ENCODE data around the gene CKM.
"Not testable (repeated sequence)": the region's sequence is repeated elsewhere in the genome, so short reads cannot be mapped to it uniquely, and the experiment has no call there.

Gene CKM

GRCh38 chr19:45315304-45315703, 7.4 kb downstream of the CKM start:
- DNase-seq = no peak

- DNase-seq = no peak
Measured at GRCh38 chr19:45314708-45315245, 7.9 kb downstream of the CKM start.

DNA sequence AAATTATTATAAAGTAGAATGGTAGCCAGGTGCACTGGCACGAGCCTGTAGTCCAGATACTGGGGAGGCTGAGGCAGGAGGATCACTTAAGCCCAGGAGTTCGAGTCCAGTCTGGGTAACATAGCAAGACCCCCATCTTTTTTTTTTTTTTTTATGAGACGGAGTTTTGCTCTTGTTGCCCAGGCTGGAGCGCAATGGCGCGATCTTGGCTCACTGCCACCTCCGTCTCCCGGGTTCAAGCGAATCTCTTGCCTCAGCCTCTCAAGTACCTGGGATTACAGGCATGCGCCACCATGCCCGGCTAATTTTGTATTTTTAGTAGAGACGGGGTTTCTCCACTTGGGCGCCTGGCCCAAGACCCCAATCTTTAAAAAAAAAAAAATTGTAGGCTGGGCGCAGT, 10.4 kb downstream of the CKM start:
- not testable (repeated sequence) for DNase-seq

GRCh38 chr19:45311621-45312020, 11.1 kb downstream of the CKM start:
- no peak for DNase-seq

DNA sequence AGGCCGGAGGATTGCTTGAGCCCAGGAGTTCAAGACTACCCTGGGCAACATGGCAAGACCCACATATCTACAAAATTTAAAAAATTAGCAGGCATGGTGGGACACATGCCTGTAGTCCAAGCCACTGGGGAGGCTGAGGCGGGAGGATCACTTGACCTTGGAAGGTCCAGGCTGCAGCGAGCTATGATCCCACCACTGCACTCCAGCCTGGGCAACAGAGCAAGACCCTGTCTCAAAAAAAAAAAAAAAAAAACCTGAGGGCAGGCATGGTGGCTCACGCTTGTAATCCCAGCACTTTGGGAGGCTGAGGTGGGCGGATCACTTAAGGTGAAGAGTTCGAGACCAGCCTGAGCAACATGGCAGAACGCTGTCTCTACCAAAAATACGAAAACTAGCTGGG, 13.4 kb downstream of the CKM start:
- not testable (repeated sequence) for DNase-seq

- DNase-seq = no peak
Measured at GRCh38 chr19:45307361-45307760, 15.3 kb downstream of the CKM start.

GRCh38 chr19:45306518-45307027, 16.1 kb downstream of the CKM start:
- DNase-seq = peak in 1 of 2 experiments; percentile 46

- no peak for DNase-seq
Measured at GRCh38 chr19:45306040-45306439, 16.6 kb downstream of the CKM start.

GRCh38 chr19:45305421-45305820, 17.3 kb downstream of the CKM start:
- DNase-seq = no peak

DNA sequence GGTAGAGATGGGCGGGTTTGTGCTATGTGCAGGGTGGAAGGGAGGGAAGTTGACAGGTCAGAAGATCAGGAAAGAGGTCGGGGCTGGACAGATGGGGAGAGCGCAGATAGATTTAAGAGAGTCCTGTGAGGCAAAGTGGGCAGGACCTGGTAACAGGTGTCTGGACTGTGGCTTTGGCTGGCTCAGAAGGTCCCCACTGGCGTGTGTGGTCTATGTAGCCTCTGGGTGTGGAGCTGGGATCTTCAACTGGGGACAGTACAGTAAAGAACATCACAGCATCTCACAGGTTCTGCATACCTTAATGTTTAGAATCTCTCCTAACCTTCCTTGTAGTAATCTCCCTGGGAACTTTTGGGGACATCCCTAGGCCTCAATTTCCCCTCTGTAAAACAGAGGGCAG, 17.7 kb downstream of the CKM start:
- DNase-seq = no peak

GRCh38 chr19:45304141-45304926, 18.3 kb downstream of the CKM start:
- no peak for DNase-seq

DNA sequence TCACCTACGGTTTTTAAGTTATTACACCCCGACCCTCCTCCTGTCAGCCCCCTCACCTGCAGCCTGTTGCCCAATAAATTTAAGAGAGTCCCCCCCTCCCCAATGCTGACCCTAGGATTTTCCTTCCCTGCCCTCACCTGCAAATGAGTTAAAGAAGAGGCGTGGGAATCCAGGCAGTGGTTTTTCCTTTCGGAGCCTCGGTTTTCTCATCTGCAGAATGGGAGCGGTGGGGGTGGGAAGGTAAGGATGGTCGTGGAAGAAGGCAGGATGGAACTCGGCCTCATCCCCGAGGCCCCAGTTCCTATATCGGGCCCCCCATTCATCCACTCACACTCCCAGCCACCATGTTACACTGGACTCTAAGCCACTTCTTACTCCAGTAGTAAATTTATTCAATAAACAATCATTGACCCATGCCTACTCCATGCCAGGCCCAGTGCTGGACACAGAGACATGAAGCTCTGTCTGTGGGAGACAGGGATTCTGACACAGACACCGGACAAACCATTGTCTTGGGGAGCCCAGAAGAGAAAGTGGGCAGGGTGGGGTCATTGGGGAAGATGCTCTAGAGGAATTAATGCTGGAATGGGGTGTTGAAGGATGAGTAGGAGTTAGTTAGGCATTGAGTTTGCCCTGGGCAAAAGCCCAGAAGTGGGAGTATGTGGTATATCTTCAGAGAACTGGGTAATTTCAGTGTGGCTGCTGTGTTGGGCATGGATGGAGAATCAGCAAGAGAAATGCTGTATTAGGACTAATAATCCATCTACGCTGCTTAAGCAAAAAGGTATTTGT, 19.2 kb downstream of the CKM start:
- DNase-seq = no peak

DNA sequence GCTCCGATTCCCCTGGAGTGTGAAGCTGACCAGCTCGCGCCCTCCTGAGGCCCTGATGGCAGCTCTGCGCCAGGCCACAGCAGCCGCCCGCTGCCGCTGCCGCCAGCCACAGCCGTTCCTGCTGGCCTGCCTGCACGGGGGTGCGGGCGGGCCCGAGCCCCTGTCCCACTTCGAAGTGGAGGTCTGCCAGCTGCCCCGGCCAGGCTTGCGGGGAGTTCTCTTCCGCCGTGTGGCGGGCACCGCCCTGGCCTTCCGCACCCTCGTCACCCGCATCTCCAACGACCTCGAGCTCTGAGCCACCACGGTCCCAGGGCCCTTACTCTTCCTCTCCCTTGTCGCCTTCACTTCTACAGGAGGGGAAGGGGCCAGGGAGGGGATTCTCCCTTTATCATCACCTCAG, 20.3 kb downstream of the CKM start:
- no peak for DNase-seq

DNA sequence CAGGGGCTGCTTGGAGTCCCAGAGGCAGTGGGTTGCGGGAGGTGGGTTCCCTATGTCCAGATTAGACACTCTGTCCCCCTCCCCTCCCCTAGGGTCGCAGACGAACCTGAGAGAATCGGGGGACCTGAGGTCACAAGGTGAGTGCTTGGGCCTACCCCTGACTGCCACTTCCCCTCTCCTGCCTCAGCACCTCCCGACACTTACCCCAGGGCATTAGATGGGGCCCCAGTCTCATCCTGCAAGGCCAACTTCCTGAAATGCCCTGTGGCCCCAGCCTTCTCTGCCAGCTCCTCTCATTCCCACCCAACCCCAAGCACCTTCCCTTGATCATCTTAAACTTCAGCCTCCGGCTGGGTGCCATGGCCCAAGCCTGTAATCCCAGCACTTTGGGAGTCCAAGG, 23.0 kb downstream of the CKM start:
- no peak for DNase-seq

DNA sequence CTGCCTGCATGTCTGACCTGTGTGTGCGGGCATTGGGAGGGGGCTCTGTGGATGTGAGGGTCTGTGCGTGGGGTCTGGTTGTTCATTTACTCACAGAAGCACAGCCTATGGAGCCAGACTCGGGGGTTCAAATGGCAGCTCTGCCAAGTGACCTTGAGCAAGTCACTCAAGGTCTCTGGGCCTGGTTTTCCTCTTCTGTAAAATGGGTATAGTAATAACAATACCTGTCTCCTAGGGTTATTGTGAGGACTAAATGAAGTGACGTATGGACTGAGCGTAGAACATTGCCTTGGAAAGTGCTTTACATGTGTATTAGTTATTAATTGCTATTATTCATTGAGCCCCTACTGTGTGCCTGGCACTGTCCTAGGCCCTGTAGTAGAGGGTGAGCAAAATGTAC, 24.4 kb downstream of the CKM start:
- DNase-seq = no peak

DNA sequence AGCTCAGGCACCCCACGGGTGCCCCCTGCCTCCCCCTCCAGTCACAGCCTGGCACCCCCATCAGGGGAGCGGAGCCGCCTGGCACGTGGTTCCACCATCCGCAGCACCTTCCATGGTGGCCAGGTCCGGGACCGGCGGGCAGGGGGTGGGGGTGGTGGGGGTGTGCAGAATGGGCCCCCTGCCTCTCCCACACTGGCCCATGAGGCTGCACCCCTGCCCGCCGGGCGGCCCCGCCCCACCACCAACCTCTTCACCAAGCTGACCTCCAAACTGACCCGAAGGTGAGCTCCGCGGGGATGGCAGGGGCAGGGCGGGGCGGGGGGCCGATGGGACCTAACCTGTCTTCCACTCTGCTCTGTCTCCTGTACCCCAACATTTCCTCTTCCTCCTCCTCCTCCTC, 25.0 kb downstream of the CKM start:
- DNase-seq = no peak

DNA sequence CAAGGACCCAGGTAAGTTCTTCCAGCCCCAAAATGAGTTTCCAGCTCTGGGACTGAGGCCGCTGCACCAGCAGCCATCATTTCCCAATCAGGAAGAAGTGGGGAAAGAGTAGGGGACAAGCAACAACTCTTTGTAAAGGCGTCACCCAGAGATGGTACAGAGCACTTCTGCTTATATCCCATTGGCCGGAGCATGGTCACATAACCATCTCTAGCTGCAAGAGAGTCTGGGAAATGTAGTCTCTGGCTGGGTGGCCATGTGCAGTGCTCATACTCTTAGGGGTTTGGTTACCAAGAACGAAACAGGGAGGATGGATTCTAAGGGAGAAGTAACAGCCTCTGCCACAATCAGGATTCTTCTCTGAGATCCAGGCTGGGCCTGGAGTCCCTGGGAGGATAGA, 26.3 kb downstream of the CKM start:
- DNase-seq = no peak

DNA sequence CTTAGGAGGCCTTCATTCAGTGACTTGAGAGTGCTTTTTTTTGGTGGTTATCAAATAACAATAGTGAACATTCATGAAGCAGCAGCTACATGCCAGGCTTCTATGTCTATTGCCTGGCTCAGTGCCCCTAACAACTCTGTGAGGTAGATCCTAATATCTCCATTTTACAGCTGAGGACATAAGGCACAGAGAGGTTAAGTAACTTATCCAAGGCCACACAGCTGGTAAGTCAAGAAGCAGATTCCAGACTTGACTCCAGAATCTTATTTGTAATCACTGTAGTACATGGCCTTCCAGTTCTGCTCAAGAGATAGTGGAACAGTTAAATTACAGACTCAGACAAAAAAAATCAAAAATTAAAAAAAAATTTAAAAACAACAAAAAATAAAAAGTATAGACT, 26.8 kb downstream of the CKM start:
- no peak for DNase-seq

DNA sequence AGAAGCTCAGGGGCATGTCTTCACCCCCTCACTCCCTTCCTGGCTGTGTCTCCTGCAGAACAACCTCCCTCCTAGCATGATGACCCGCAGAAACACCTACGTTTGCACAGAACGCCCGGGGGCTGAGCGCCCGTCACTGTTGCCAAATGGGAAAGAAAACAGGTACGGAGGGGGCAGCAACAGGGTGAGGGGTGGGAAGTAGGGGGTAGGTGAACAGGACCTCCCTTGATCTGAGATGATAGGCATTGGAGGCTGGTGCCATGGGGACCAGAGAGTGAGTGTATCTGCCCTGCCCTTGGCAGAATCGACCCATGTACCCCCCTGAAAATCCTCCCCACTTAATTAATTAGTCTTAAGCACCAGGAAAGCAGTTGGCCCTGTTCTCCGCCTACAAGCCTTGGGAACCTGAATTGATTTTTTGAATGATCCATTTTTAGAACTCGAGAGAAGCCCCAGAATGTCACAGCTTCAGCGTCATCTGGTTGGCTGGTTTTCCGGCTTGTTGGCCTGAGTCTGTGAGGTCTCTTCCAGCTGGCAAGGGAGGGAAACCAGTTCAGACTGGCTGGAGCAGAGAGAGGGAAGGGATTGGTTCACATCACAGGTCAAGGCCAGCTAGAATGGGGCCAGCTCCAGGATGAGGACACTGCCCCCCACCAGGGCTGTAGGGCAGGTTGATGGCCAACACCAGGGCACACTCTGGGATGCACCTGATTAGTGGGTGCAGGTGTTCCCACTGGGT, 28.2 kb downstream of the CKM start:
- no peak for DNase-seq

DNA sequence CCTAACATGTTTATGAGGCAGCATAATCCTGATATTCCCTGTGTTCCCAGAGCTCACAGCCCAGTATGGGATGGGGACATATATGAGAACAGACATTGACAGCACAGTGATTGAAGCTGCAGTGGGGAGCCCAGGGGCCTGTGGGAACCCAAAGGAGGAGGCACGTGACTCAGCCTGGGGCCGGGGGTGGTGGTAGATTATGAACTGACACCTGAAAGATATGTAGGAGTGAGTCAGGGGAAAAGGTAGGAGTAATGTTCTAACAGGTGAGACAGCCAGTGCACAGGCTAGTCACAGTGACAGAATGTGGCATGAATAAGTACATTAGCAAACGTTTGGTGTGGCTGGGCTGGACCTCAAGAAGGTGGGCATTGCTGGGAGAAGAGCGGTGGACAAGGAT, 29.0 kb downstream of the CKM start:
- no peak for DNase-seq

- DNase-seq = no peak
Measured at GRCh38 chr19:45291834-45292233, 30.8 kb downstream of the CKM start.

DNA sequence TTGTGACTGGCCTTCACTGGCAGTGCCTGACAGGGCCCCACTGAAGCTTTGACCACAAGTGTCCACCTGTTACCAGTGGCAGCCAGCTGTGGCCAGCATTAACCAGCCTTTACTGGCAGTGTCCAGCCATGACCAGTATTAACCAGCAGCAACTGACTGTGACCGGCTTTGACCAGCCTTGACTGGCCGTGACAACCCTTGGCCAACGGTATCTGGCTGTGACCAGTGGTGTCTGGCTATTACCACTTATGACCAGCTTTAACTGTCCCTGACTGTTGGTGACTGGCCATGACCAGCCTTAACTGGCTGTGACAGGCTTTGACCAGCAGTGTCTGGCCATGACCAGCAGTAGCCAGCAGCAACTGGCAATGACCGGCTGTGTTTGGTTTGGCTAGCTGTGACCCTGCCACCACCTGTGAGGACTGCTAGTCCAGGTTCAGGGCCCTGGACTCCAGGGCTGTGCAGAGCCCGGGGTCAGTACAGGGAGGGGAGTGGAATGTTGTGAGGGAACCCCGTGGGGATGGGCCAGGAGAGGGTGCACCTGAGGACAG, 32.2 kb downstream of the CKM start:
- no peak for DNase-seq
